HL-60/S4 treated with phorbol 12-myristate 13-acetate at 8.2 ng/mL for 4 days and 3 days (cell line): Measurements from ENCODE around the gene CPT1A.

Experiments
- in situ Hi-C: fragments of 300-500 bp; cut with MboI; formaldehyde crosslinking; loops from 2 replicates; pipeline ENCODE4 v1.15.0; 2022; ENCODE audit warnings: low sequenced_read_pairs

CPT1A gene

GRCh38 chr11:68763181-68763721 is 78.5 kb downstream of the CPT1A start:
- in situ Hi-C loops, result no loop called here

GRCh38 chr11:68762481-68762880 is 79.2 kb downstream of the CPT1A start:
- in situ Hi-C loops, result no loop called here

GRCh38 chr11:68761801-68762200 is 79.9 kb downstream of the CPT1A start:
- in situ Hi-C loops, result no loop called here

- in situ Hi-C loops, result no loop called here
Observed at GRCh38 chr11:68759991-68760390, 81.7 kb downstream of the CPT1A start.

- in situ Hi-C loops, result no loop called here
Observed at GRCh38 chr11:68757711-68758110, 84.0 kb downstream of the CPT1A start.

GRCh38 chr11:68756171-68756766 is 85.4 kb downstream of the CPT1A start:
- in situ Hi-C loops, result no loop called here

- in situ Hi-C loops, result no loop called here
Observed at GRCh38 chr11:68753300-68753699, 88.4 kb downstream of the CPT1A start.

- in situ Hi-C loops, result no loop called here
Observed at GRCh38 chr11:68751331-68751856, 90.3 kb downstream of the CPT1A start, which contains the start of gene TESMIN. TESMIN (minus strand) TSS chr11:68751520; CDS start chr11:68750660, 860 bp downstream.

GRCh38 chr11:68751004-68751325 is 90.8 kb downstream of the CPT1A start:
- in situ Hi-C loops, result no loop called here

- in situ Hi-C loops, result no loop called here
Observed at GRCh38 chr11:68750195-68751003, 91.3 kb downstream of the CPT1A start.

GRCh38 chr11:68749229-68750123 is 92.2 kb downstream of the CPT1A start:
- in situ Hi-C loops, result no loop called here

GRCh38 chr11:68748061-68748460 is 93.7 kb downstream of the CPT1A start:
- in situ Hi-C loops, result no loop called here

- in situ Hi-C loops, result no loop called here
Observed at GRCh38 chr11:68743539-68743938, 98.2 kb downstream of the CPT1A start.

- in situ Hi-C loops, result no loop called here
Observed at GRCh38 chr11:68741463-68741862, 100.3 kb downstream of the CPT1A start.

- in situ Hi-C loops, result no loop called here
Observed at GRCh38 chr11:68735646-68736045, 106.1 kb downstream of the CPT1A start.

GRCh38 chr11:68735125-68735524 is 106.6 kb downstream of the CPT1A start:
- in situ Hi-C loops, result no loop called here

GRCh38 chr11:68734111-68734510 is 107.6 kb downstream of the CPT1A start:
- in situ Hi-C loops, result no loop called here

- in situ Hi-C loops, result no loop called here
Observed at GRCh38 chr11:68727783-68728182, 113.9 kb downstream of the CPT1A start.

GRCh38 chr11:68724293-68724692 is 117.4 kb downstream of the CPT1A start:
- in situ Hi-C loops, result no loop called here

- in situ Hi-C loops, result no loop called here
Observed at GRCh38 chr11:68722143-68722542, 119.6 kb downstream of the CPT1A start.

- in situ Hi-C loops, result no loop called here
Observed at GRCh38 chr11:68721075-68721474, 120.6 kb downstream of the CPT1A start.
